Stomach smooth muscle (tissue), 2 donors: ENCODE data around the gene NIPSNAP2.
"Not testable (repeated sequence)": the region's sequence is repeated elsewhere in the genome, so short reads cannot be mapped to it uniquely, and the experiment has no call there.

Source experiments
- H3K27ac ChIP-seq: one replicate; pipeline ENCODE4 v1.7.0; 2013; ENCODE audit warnings: mild to moderate bottlenecking, low read length, inconsistent platforms
- H3K27me3 ChIP-seq, 2 donors: one replicate each; pipeline ENCODE4 v1.7.0; 2013; ENCODE audit warnings: low read length in 2 of 2; ENCODE audit not compliant: insufficient read depth in 2 of 2, control insufficient read depth in 1 of 2
- H3K36me3 ChIP-seq, 2 donors: one replicate each; pipeline ENCODE4 v1.7.0; 2013; ENCODE audit warnings: low read length in 2 of 2; ENCODE audit not compliant: control insufficient read depth in 2 of 2, insufficient read depth in 2 of 2
- H3K4me1 ChIP-seq: one replicate; pipeline ENCODE4 v1.7.0; 2013; ENCODE audit warnings: low read length; ENCODE audit not compliant: control insufficient read depth, insufficient read depth
- H3K4me3 ChIP-seq, 2 donors: one replicate each; pipeline ENCODE4 v1.7.0; 2013; ENCODE audit warnings: low read length in 2 of 2
- H3K9ac ChIP-seq, 2 donors: one replicate each; pipeline ENCODE4 v1.7.0; 2013; ENCODE audit warnings: low read length in 2 of 2, mild to moderate bottlenecking in 1 of 2
- H3K9me3 ChIP-seq, 2 donors: one replicate each; pipeline ENCODE4 v1.7.0; 2013; ENCODE audit warnings: low read length in 2 of 2; ENCODE audit not compliant: control insufficient read depth in 2 of 2
- donor health status: healthy.
- donor health status: Pancreatic carcinoma.

Gene NIPSNAP2

DNA sequence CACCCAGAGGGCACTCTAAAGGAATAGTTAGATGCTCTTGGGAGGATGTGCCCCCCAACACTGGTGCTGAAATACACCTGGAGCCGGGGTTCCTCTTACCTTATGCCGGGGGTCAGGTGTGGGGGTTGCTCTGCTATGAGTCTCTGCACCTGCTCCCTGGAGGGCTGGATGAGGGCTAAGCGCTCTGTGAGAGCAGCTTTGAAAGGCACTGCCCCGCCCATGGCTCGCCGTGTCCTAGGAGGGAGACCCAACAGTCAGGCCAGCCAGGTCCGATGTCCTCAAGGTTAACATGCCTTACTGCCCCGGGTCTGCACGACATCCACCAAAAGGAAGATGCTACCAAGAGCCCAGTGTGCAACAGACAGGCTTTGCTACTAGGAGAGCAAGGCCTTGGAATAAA is 55.1 kb downstream of the NIPSNAP2 start:
- no peak overlapping the region for H3K27ac ChIP-seq
- no peak overlapping the region for H3K9ac ChIP-seq
- no peak overlapping the region for H3K4me3 ChIP-seq
- no peaks in the 10 kb centered on the region for H3K9me3 ChIP-seq
- H3K36me3 ChIP-seq, result no peaks in the 10 kb centered on the region
- no peaks in the 10 kb centered on the region for H3K4me1 ChIP-seq
- no peaks in the 10 kb centered on the region for H3K27me3 ChIP-seq

DNA sequence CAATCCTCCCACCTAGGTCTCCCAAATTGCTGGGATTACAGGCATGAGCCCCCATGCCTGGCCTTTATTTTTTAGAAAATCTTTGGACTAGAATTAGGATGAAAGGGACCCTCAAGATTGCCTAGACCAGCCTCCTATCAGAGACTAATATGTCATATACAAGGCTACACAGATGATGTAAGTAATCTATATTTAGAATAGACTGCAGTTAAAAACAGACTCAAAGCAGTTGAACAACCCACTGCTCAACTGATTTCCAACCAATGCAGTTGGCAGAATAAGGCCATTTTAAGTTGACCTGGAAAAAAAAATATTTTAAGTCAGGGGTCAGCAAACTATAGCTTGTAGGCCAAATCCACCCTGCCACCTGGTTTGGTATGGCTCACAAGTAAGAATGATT is 59.1 kb downstream of the NIPSNAP2 start:
- no peak overlapping the region for H3K4me3 ChIP-seq
- H3K4me1 ChIP-seq, result no peaks in the 10 kb centered on the region
- H3K9me3 ChIP-seq, result no peaks in the 10 kb centered on the region
- no peaks in the 10 kb centered on the region for H3K36me3 ChIP-seq
- no peak overlapping the region for H3K27ac ChIP-seq
- H3K9ac ChIP-seq, result no peak overlapping the region
- no peaks in the 10 kb centered on the region for H3K27me3 ChIP-seq

DNA sequence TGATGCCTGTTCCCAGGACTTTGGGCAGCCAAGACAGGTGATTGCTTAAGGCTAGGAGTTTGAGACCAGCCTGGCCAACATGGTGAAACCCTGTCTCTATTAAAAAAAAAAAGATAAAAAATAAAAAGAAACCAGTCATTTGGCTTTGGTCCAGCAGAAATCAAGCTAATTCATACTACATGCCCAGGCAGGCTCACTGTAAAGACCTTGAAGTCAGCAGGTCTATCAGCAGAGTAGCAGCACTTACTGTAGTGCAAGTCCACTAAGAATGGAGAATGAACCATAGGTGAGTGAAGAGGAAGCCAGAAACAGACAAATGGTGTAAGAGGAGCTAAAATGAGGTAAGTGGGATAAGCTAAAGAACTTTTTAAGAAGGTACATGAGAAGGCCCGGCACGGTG is 62.2 kb downstream of the NIPSNAP2 start:
- no peaks in the 10 kb centered on the region for H3K27me3 ChIP-seq
- H3K27ac ChIP-seq, result no peak overlapping the region
- no peaks in the 10 kb centered on the region for H3K4me1 ChIP-seq
- no peaks in the 10 kb centered on the region for H3K9me3 ChIP-seq
- H3K4me3 ChIP-seq, result no peak overlapping the region
- no peaks in the 10 kb centered on the region for H3K36me3 ChIP-seq
- H3K9ac ChIP-seq, result no peak overlapping the region

DNA sequence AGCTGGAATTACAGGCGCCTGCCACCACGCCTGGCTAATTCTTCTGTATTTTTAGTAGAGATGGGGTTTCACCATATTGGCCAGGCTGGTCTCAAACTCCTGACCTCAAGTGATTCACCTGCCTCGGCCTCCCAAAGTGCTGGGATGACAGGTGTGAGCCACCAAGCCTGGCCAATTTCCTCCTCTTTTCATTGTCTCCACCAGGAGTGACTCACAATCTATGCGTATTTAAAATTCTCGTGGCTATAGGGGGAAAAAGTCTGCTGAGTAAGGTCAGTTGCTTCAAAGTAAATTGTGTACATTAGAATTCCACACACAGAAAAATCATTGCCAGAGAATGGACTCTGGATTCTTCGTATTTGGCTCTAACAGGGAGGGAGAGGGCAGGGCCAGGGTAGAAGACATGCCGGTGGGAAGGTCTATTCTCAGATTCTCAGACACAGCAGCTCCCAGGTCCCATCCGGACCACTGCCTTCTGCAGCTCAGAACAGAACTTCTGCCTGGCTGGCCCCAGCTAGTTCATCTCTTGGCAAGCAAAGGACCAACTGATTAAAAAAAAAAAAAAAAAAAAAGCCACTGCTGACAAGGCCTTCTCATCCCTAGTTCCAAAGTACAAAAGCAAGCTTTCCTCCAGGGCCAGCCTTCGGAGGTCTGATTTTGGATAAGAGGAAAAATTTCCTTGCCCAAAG is 64.7 kb downstream of the NIPSNAP2 start:
- Histone ChIP-seq H3K27ac (no peak overlapping the region), H3K9ac (no peak overlapping the region), H3K9me3 (no peaks in the 10 kb centered on the region), H3K27me3 (no peaks in the 10 kb centered on the region), H3K4me3 (no peak overlapping the region), H3K36me3 (no peaks in the 10 kb centered on the region), H3K4me1 (peaks cover 3% of the 10 kb centered on the region)

DNA sequence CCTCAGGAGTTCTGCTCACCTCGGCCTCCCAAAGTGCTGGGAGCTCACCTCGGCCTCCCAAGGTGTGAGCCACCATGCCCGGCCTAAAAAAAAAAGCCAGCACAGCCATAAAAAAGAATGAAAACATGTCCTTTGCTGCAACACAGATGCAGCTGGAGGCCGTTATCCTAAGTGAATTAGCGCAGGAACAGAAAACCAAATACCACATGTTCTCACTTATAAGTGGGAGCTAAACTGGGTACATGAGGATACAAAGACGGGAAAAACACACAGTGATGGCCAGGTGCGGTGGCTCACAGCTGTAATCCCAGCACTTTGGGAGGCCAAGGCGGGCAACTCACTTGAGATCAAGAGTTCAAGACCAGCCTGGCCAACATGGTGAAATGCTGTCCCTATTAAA is 66.0 kb downstream of the NIPSNAP2 start:
- Histone ChIP-seq H3K27ac (no peak overlapping the region), H3K36me3 (no peaks in the 10 kb centered on the region), H3K9ac (no peak overlapping the region), H3K4me3 (no peak overlapping the region), H3K4me1 (peaks cover 6% of the 10 kb centered on the region), H3K9me3 (no peaks in the 10 kb centered on the region), H3K27me3 (no peaks in the 10 kb centered on the region)

DNA sequence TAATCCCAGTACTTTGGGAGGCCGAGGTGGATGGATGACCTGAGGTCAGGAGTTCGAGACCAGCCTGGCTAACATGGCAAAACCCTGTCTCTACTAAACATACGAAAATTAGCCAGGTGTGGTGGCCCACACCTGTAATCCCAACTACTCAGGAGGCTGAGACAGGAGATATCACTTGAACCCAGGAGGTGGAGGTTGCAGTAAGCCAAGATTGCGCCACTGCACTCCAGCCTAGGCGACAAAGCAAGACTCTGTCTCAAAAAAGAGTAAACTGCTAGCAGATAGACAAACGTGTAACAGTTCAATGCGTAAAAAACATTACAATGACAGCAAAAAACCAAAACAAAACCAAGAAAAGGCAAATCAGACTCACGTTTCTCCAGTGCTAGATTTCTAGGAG is 67.2 kb downstream of the NIPSNAP2 start:
- not testable (repeated sequence) for H3K27me3 ChIP-seq, H3K4me3 ChIP-seq, H3K9ac ChIP-seq, H3K9me3 ChIP-seq, H3K36me3 ChIP-seq, H3K27ac ChIP-seq, H3K4me1 ChIP-seq

DNA sequence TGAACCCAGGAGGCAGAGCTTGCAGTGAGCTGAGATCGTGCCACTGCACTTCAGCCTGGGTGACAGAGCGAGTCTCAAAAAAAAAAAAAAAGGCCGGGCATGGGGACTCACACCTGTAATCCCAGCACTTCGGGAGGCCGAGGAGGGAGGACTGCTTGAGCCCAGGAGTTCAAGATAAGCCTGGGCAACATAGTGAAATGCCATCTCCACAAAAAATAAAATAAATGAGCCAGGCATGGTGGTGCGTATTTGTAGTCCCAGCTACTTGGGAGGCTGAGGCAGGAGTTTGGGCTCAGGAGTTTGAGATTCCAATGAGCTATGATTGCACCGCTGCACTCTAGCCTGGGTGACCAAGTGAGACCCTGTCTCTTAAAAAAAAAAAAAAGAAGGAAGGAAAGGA is 68.2 kb downstream of the NIPSNAP2 start:
- not testable (repeated sequence) for H3K36me3 ChIP-seq, H3K4me3 ChIP-seq, H3K27ac ChIP-seq, H3K9ac ChIP-seq, H3K4me1 ChIP-seq, H3K9me3 ChIP-seq, H3K27me3 ChIP-seq

DNA sequence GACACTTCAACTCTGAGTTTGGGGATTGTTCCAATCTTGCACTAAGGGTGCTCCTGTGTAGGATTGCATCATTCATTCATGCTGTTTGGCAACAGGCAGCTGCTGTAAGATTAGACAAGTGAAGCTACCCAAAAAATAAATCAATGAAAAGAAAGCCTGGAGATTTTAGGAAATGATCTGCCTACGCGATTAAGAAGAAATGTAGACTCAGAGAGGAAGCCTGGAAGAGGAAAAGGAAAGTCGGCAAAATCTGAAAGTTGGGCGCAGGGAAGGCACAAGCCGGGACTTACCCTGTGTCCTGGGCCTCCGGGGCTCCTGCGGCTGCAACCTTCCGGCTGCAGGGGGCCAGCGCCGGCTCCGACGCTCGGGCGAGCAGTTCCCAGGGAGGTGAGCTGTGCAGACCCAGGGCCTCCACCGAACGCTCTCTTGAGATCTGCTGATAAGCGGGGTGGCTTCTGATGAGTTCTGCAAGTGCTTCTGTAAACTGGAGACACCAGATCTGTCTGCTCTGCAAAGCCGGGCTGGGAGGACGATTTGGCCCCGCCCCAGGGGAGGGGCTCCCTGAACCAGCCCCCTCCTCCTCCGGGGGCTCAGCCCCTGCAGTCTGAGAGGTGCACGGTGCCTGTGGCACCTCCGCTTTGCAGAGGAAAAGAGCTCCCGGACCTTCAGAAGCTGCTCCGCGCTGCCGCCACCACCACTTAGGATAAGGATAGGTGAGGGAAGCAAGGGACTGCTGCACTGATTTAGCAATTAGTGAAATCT is 69.5 kb downstream of the NIPSNAP2 start:
- peaks cover 6% of the 10 kb centered on the region for H3K4me1 ChIP-seq
- no peaks in the 10 kb centered on the region for H3K9me3 ChIP-seq
- H3K36me3 ChIP-seq, result no peaks in the 10 kb centered on the region
- H3K9ac ChIP-seq, result peak overlapping the region; percentile 36 to 51
- peak overlapping the region; percentile 84 for H3K4me3 ChIP-seq
- no peaks in the 10 kb centered on the region for H3K27me3 ChIP-seq
- H3K27ac ChIP-seq, result no peak overlapping the region

DNA sequence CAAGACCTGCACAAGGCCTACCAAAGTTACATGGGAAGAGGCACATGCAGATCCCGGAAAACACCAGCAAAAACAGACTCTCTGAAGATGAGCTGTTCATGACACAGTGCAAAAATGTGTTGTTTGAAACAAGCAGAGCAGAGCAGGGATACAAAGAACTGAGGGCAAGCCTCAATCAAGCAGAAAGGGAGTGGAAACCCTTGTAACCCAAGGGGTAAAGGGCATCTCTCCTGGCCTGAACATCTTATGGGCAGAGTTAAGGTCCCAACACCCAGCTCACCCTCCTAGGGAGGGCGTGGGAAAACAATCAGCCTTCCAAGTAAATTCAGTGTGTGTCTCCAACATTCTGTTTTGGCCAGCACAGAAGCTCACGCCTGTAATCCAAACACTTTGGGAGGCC is 76.3 kb downstream of the NIPSNAP2 start:
- Histone ChIP-seq H3K27me3 (no peaks in the 10 kb centered on the region), H3K4me3 (no peak overlapping the region), H3K4me1 (no peaks in the 10 kb centered on the region), H3K27ac (no peak overlapping the region), H3K9ac (no peak overlapping the region), H3K9me3 (no peaks in the 10 kb centered on the region), H3K36me3 (no peaks in the 10 kb centered on the region)

DNA sequence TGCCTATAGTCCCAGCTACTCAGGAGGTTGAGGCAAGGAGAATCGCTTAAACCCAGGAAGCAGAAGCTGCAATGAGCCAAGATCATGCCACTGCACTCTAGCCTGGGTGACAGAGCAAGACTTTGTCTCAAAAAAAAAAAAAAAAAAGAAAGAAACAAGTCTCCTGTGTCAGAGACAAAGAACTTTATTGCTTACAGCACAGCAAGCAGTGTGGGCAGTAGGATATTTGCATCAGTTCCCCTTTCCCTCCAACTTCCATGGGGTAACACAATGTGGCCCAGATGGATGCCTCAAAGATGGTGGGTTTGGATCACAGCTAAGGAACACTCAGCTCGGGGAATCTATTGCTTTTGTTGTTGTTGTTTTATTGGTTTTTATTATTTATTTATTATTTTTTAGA is 81.4 kb downstream of the NIPSNAP2 start:
- H3K27ac ChIP-seq, H3K27me3 ChIP-seq, H3K9ac ChIP-seq, H3K4me3 ChIP-seq, H3K36me3 ChIP-seq, H3K9me3 ChIP-seq: not testable (repeated sequence)
- peaks cover 19% of the 10 kb centered on the region for H3K4me1 ChIP-seq

DNA sequence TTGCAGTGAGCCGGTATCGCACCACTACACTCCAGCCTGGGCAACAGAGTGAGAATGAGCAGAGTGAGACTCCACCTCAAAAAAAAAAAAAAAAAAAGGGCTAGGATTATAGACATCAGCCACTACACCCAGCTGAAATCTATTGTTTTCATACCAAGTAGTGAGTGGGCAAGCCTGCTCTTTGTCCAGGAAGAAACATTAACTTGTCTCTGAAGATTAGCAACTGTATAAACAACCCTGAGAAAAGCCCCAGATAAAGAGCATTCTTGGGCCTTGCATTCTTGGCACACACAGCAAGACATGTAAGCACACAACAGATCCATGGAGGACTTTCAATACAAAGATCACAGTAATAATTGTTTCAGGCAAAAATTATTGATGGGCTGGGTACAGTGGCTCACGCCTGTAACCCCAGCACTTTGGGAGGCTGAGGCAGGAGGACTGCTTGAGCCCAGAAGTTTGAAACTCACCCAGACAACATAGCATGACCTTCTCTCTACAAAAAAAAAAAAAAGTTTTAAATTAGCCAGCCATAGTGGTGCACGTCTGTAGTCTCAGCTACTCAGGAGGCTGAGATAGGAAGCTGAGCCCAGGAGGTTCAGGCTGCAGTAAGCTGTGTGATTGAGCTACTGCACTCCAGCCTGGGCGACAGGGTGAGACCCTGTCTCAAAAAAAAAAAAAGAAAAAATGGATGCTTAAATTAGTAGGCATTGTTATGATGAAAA is 82.5 kb downstream of the NIPSNAP2 start:
- Histone ChIP-seq H3K27me3 (no peaks in the 10 kb centered on the region), H3K9me3 (no peaks in the 10 kb centered on the region), H3K9ac (no peak overlapping the region), H3K4me3 (peak overlapping the region in 1 of 2 donors; percentile 8), H3K27ac (peak overlapping the region; percentile 58), H3K36me3 (no peaks in the 10 kb centered on the region), H3K4me1 (peaks cover 22% of the 10 kb centered on the region)
